Stromal cell of bone marrow (primary cell): ENCODE data around the gene TMEM9B.
"Not testable (repeated sequence)": the region's sequence is repeated elsewhere in the genome, so short reads cannot be mapped to it uniquely, and the experiment has no call there.

Experiments
- DNase-seq: peaks from one replicate; pipeline ENCODE4 v3.0.0-alpha.2; 2012; ENCODE audit warnings: low read depth

Gene TMEM9B

GRCh38 chr11:8973121-8973520 lies 8.9 kb upstream of the TMEM9B start:
- no peak for DNase-seq

- DNase-seq = no peak
Measured at GRCh38 chr11:8971924-8972316, 7.7 kb upstream of the TMEM9B start.

- no peak for DNase-seq
Measured at GRCh38 chr11:8971196-8971923, 7.1 kb upstream of the TMEM9B start.

GRCh38 chr11:8967184-8967583 lies 2.9 kb upstream of the TMEM9B start:
- no peak for DNase-seq

- no peak for DNase-seq
Measured at GRCh38 chr11:8963569-8964323, 496 bp downstream of the TMEM9B start.

GRCh38 chr11:8962841-8963240 lies 1.4 kb downstream of the TMEM9B start:
- no peak for DNase-seq

- no peak for DNase-seq
Measured at GRCh38 chr11:8961401-8961800, 2.8 kb downstream of the TMEM9B start.

- DNase-seq = peak; percentile 82
Measured at GRCh38 chr11:8959546-8960166, 4.6 kb downstream of the TMEM9B start.

- no peak for DNase-seq
Measured at GRCh38 chr11:8956860-8957259, 7.4 kb downstream of the TMEM9B start.

- DNase-seq = no peak
Measured at GRCh38 chr11:8948886-8949285, 15.4 kb downstream of the TMEM9B start.

GRCh38 chr11:8947230-8947943 lies 16.9 kb downstream of the TMEM9B start:
- no peak for DNase-seq

- DNase-seq = no peak
Measured at GRCh38 chr11:8942518-8943066, 21.6 kb downstream of the TMEM9B start, which contains the start of gene ASCL3. ASCL3 (minus strand) TSS chr11:8943016; CDS start chr11:8938161, 4,855 bp downstream.

GRCh38 chr11:8941341-8942103 lies 22.7 kb downstream of the TMEM9B start:
- DNase-seq = no peak

GRCh38 chr11:8937659-8938058 lies 26.6 kb downstream of the TMEM9B start:
- DNase-seq = no peak

- DNase-seq = no peak
Measured at GRCh38 chr11:8937159-8937558, 27.1 kb downstream of the TMEM9B start.

- not testable (repeated sequence) for DNase-seq
Measured at GRCh38 chr11:8935789-8936188, 28.5 kb downstream of the TMEM9B start.

GRCh38 chr11:8934742-8935488 lies 29.3 kb downstream of the TMEM9B start:
- no peak for DNase-seq

GRCh38 chr11:8933931-8934330 lies 30.3 kb downstream of the TMEM9B start:
- DNase-seq = no peak

- no peak for DNase-seq
Measured at GRCh38 chr11:8932564-8933180, 31.6 kb downstream of the TMEM9B start, which contains the start of gene C11orf16. C11orf16 (minus strand) TSS chr11:8932947; CDS start chr11:8932308, 639 bp downstream.
